Measurements from ENCODE around the gene NT5M. TPM values are rescaled to one million over a fixed set of nuclear protein-coding genes. Genes with fewer than 3 reads are reported as not detected.

The NT5M gene
- total RNA-seq, 1 experiment from 2014 or later, result 6.6 TPM

DNA sequence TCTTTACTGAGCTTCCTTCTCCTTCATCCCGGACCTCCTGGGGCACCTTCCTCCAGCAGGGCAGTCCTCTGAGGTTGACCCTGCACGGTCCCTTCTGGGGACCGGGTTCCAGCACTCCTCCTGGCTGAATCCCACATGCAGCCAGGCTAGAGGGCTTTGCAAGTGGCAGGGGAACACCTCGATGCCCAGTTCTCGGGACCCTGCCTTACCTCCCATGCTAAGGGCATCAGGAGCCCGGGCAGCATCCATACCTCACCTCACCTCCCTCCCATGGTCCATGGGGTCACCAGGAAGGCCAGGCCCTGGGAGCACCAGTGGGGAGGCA, 81.1 kb downstream of the NT5M start:
- Histone ChIP-seq H2BK120ac (ENCODE audit: low read depth, low read length, poor library complexity, severe bottlenecking) (no peak overlapping the region), H3T11ph (ENCODE audit: low read length) (no peak overlapping the region), H2BK12ac (ENCODE audit: insufficient read length, low read depth, low read length) (no peak overlapping the region), H3K9me3 (ENCODE audit: control insufficient read depth, low read depth, low read length) (no peaks in the 10 kb centered on the region), H3K18ac (ENCODE audit: insufficient read length, low read depth, low read length) (no peak overlapping the region), H3K4me2 (ENCODE audit: insufficient read depth, insufficient read length, low read length) (no peak overlapping the region), H3K79me2 (ENCODE audit: insufficient read depth, low read length) (no peaks in the 10 kb centered on the region), H3K4me1 (ENCODE audit: insufficient read depth, low read length) (no peaks in the 10 kb centered on the region), H3K27me3 (ENCODE audit: insufficient read depth, low read length) (no peaks in the 10 kb centered on the region), H3K4ac (ENCODE audit: low read depth, low read length) (no peak overlapping the region), H2BK5ac (ENCODE audit: insufficient read length, low read length) (no peak overlapping the region), H3K56ac (ENCODE audit: insufficient read length, low read depth, low read length) (no peak overlapping the region), H2BK20ac (ENCODE audit: low read depth, low read length, poor library complexity, severe bottlenecking) (no peak overlapping the region), H3K14ac (ENCODE audit: insufficient read depth, low read length) (no peak overlapping the region; the same call in 1 of the 2 replicates), H2AFZ (ENCODE audit: low read length) (no peak overlapping the region), H3K23me2 (ENCODE audit: insufficient read length, low read depth, low read length, poor library complexity, severe bottlenecking) (no peaks in the 10 kb centered on the region), H3K79me1 (ENCODE audit: insufficient read depth, low read depth, low read length, poor library complexity, severe bottlenecking) (no peaks in the 10 kb centered on the region), H3K27ac (ENCODE audit: insufficient read length, low read depth, low read length) (no peak overlapping the region), H3K9ac (ENCODE audit: extremely low read depth, insufficient read length, low read length) (no peak overlapping the region), H4K91ac (ENCODE audit: insufficient read length, low read depth, low read length) (no peak overlapping the region), H2BK15ac (ENCODE audit: low read depth, low read length) (no peak overlapping the region), H2AK5ac (ENCODE audit: insufficient read length, low read length) (no peak overlapping the region), H4K5ac (ENCODE audit: insufficient read length, low read depth, low read length) (no peak overlapping the region), H4K20me1 (ENCODE audit: control insufficient read depth, insufficient read depth, insufficient read length) (no peaks in the 10 kb centered on the region), H4K8ac (replicated peaks; ENCODE audit: insufficient read length, low read depth, low read length) (no peak overlapping the region), H3K23ac (ENCODE audit: insufficient read length, low read depth, low read length) (no peak overlapping the region)
- H3K27ac Mint-ChIP-seq, result no peak overlapping the region
- WGBS (ENCODE audit: extremely low coverage, insufficient read length, low lambda C conversion rate), result no CpG with 5 or more reads among the region's 6 CpGs
- peaks cover 6 to 16% of the 10 kb centered on the region in 2 experiments for H3K4me1 Mint-ChIP-seq
- TF ChIP-seq, protein P1, sequence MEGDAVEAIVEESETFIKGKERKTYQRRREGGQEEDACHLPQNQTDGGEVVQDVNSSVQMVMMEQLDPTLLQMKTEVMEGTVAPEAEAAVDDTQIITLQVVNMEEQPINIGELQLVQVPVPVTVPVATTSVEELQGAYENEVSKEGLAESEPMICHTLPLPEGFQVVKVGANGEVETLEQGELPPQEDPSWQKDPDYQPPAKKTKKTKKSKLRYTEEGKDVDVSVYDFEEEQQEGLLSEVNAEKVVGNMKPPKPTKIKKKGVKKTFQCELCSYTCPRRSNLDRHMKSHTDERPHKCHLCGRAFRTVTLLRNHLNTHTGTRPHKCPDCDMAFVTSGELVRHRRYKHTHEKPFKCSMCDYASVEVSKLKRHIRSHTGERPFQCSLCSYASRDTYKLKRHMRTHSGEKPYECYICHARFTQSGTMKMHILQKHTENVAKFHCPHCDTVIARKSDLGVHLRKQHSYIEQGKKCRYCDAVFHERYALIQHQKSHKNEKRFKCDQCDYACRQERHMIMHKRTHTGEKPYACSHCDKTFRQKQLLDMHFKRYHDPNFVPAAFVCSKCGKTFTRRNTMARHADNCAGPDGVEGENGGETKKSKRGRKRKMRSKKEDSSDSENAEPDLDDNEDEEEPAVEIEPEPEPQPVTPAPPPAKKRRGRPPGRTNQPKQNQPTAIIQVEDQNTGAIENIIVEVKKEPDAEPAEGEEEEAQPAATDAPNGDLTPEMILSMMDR (conservative IDR thresholded peaks at IDR 0.05), result no peak
- no peaks in the 10 kb centered on the region; a peak in 1 of 7 replicates for H3K36me3 Mint-ChIP-seq (ENCODE audit: insufficient read depth in 1 of 3, low read depth in 3 of 3)
- no peaks in the 10 kb centered on the region for H3K9me3 Mint-ChIP-seq
- H3K27me3 Mint-ChIP-seq (ENCODE audit: low read depth), result peaks cover 5% of the 10 kb centered on the region
- H3K4me3 Mint-ChIP-seq, result no peak overlapping the region
- DNase-seq, result no peak

Data from H9 (cell line).